PFSK-1 (cell line): Measurements from ENCODE around the gene NUP98.

Experiments used
- FOXP2 ChIP-seq: optimal IDR thresholded peaks from 2 replicates; pipeline ENCODE3; 2011; ENCODE audit warnings: borderline replicate concordance, control low read depth, inconsistent platforms; ENCODE audit not compliant: insufficient read depth; ENCODE audit errors: extremely low read length, extremely low read depth
- POLR2AphosphoS5 ChIP-seq: IDR thresholded peaks from 2 replicates; pipeline ENCODE4 v1.6.1; 2012; ENCODE audit warnings: low read depth, mild to moderate bottlenecking, control low read depth, low read length, moderate library complexity
- SIN3A ChIP-seq: IDR thresholded peaks from 2 replicates; pipeline ENCODE4 v1.6.1; 2012; ENCODE audit warnings: mild to moderate bottlenecking, low read length, moderate library complexity, borderline replicate concordance; ENCODE audit not compliant: insufficient read depth
- TAF1 ChIP-seq: IDR thresholded peaks from 2 replicates; pipeline ENCODE4 v1.6.1; 2012; ENCODE audit warnings: low read length, control low read depth, borderline replicate concordance; ENCODE audit not compliant: insufficient read depth
- TF ChIP-seq, protein P1 (sequence below), 2 experiments: IDR thresholded peaks; 2 replicates each; pipeline versions ENCODE4 v1.6.1 to v1.8.0; 2011 to 2012; ENCODE audit warnings: low read depth in 2 of 2, low read length in 2 of 2, control low read depth in 1 of 2, inconsistent platforms in 1 of 2, mild to moderate bottlenecking in 1 of 2, moderate library complexity in 1 of 2; ENCODE audit not compliant: insufficient read depth in 1 of 2

Gene NUP98

DNA sequence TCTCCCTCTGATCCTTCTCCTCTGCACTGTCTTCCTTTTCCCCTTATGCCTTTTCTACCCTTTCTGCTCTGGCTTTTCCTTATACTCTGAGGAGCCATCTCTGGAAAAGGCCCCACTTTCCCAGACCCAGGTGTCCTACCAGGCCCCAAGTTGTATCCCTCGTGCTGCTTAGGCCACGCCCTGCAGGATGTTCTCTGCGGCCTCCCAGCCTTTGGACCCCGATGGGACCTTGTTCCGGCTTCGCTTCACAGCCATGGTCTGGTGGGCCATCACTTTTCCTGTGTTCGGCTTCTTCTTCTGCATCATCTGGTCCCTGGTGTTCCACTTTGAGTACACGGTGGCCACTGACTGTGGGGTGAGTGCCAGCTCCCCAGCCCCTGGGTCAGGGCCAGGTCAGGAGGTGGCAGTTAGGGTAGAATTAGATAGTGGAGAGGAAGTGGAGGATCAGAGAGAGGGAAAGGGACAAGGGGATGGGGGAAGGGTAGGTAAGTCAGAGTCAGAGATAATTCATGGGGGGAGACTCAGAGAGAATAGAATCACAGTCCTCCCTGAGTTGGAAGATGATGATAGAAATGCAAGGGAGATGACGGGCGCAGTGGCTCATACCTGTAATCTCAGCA, 19.9 kb upstream of the NUP98 start:
- TF ChIP-seq TAF1 (no peak), FOXP2 (no peak), SIN3A (no peak), POLR2AphosphoS5 (no peak)
- TF ChIP-seq, protein P1, sequence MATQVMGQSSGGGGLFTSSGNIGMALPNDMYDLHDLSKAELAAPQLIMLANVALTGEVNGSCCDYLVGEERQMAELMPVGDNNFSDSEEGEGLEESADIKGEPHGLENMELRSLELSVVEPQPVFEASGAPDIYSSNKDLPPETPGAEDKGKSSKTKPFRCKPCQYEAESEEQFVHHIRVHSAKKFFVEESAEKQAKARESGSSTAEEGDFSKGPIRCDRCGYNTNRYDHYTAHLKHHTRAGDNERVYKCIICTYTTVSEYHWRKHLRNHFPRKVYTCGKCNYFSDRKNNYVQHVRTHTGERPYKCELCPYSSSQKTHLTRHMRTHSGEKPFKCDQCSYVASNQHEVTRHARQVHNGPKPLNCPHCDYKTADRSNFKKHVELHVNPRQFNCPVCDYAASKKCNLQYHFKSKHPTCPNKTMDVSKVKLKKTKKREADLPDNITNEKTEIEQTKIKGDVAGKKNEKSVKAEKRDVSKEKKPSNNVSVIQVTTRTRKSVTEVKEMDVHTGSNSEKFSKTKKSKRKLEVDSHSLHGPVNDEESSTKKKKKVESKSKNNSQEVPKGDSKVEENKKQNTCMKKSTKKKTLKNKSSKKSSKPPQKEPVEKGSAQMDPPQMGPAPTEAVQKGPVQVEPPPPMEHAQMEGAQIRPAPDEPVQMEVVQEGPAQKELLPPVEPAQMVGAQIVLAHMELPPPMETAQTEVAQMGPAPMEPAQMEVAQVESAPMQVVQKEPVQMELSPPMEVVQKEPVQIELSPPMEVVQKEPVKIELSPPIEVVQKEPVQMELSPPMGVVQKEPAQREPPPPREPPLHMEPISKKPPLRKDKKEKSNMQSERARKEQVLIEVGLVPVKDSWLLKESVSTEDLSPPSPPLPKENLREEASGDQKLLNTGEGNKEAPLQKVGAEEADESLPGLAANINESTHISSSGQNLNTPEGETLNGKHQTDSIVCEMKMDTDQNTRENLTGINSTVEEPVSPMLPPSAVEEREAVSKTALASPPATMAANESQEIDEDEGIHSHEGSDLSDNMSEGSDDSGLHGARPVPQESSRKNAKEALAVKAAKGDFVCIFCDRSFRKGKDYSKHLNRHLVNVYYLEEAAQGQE (IDR thresholded peaks at IDR 0.05; ENCODE audit: insufficient read depth in 1 of 2, low read depth in 2 of 2, low read length in 2 of 2): no peak

DNA sequence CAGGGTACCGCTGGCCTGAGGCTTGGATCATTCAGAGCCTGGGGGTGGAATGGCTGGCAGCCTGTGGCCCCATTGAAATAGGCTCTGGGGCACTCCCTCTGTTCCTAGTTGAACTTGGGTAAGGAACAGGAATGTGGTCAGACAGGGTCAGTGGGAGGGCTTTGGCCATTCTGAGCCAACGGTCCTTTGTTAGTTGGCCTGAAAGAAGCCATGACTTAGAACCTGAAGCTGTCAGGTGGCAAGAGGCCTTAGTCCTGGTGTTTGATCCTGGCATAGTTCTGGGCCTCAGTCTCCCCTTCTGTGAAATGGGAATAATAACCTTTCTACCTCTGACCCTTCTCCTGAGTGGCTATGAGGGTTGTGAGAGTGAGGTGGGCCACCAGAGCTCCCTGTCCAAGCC, 19.3 kb upstream of the NUP98 start:
- TF ChIP-seq, protein P1 (IDR thresholded peaks at IDR 0.05; ENCODE audit: insufficient read depth in 1 of 2, low read depth in 2 of 2, low read length in 2 of 2): no peak
- TF ChIP-seq POLR2AphosphoS5: no peak
- TF ChIP-seq FOXP2: no peak
- no peak for TF ChIP-seq SIN3A
- no peak for TF ChIP-seq TAF1

DNA sequence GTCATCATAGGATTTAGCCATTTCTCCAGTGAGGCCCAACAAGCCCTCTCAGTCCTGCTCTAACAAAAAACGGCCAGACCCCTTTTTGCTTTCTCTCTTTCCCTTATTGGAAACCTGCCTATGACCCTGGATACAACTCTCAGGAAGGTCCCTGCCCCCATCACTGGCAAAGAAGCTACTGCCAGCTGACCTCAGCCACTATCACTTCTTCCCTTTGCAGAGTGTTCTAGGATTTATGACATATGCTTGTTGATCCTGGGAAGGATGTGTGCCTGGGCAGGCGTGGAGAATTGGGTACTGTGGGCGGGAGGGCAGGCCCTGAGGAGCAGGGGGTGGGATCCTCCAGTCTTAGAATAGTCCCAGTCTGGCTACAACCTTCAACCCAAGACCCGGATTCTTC, 18.5 kb upstream of the NUP98 start:
- TF ChIP-seq TAF1: no peak
- TF ChIP-seq, protein P1 (IDR thresholded peaks at IDR 0.05; ENCODE audit: insufficient read depth in 1 of 2, low read depth in 2 of 2, low read length in 2 of 2): no peak
- no peak for TF ChIP-seq POLR2AphosphoS5
- no peak for TF ChIP-seq FOXP2
- TF ChIP-seq SIN3A: no peak

DNA sequence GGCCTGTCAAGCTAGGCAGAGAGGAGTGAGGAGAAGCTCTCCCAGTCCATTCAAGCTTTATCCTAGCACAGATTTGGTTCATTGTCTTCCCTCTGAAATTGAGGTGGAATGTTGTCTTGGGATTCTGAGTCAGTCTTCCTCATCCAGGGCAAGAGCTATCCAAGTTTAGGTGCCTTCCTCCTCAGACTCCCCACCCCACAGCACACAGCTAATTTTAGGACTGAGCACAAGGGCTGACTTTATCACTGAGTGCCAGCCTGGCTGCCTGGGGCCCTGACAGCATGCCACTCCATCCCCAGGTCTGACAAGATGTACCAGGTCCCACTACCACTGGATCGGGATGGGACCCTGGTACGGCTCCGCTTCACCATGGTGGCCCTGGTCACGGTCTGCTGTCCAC, 13.6 kb upstream of the NUP98 start:
- no peak for TF ChIP-seq TAF1

DNA sequence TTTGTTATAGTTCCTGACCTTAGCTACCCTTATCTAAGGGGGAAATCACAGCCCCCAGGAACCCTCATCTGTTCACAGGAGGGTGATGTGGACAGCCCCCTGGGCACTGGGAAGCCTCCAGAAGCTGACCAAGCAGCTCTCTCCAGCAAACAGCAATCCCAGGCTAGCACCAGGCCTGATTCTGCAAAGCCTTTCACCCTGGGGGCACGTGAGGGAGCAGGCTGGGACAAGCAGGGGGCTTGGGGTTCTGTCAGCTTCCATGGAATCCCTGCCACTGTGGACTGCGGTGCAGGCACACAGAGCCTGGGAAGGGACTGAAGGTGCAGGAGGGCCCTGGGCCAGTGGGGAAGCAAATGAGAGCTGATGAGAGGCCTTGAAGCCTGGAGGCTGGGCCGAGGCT, 13.1 kb upstream of the NUP98 start:
- no peak for TF ChIP-seq SIN3A
- TF ChIP-seq FOXP2: no peak
- TF ChIP-seq, protein P1 (IDR thresholded peaks at IDR 0.05; ENCODE audit: insufficient read depth in 1 of 2, low read depth in 2 of 2, low read length in 2 of 2): no peak
- TF ChIP-seq TAF1: no peak
- no peak for TF ChIP-seq POLR2AphosphoS5
